Measurements from ENCODE around the gene GDA.

The GDA gene

GRCh38 chr9:72149231-72149975, at the start of gene GDA:
Gene GDA (plus strand): TSS chr9:72149440. CDS start chr9:72149560, 120 bp downstream.
- TF ChIP-seq, protein P1, sequence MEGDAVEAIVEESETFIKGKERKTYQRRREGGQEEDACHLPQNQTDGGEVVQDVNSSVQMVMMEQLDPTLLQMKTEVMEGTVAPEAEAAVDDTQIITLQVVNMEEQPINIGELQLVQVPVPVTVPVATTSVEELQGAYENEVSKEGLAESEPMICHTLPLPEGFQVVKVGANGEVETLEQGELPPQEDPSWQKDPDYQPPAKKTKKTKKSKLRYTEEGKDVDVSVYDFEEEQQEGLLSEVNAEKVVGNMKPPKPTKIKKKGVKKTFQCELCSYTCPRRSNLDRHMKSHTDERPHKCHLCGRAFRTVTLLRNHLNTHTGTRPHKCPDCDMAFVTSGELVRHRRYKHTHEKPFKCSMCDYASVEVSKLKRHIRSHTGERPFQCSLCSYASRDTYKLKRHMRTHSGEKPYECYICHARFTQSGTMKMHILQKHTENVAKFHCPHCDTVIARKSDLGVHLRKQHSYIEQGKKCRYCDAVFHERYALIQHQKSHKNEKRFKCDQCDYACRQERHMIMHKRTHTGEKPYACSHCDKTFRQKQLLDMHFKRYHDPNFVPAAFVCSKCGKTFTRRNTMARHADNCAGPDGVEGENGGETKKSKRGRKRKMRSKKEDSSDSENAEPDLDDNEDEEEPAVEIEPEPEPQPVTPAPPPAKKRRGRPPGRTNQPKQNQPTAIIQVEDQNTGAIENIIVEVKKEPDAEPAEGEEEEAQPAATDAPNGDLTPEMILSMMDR (IDR thresholded peaks at IDR 0.05; ENCODE audit: insufficient read depth, low read length, missing control alignments): no peak
- H3K4me3 ChIP-seq (ENCODE audit: low read depth, low read length): no peak within 1 kb of the TSS
- DNase-seq (ENCODE audit: low read depth, low spot score): no peak
- ChIA-PET POLR2A (no interaction called here), CTCF (no interaction called here)

GRCh38 chr9:72102520-72102919, 46.7 kb upstream of the GDA start:
- CTCF ChIA-PET: no interaction called here

DNA sequence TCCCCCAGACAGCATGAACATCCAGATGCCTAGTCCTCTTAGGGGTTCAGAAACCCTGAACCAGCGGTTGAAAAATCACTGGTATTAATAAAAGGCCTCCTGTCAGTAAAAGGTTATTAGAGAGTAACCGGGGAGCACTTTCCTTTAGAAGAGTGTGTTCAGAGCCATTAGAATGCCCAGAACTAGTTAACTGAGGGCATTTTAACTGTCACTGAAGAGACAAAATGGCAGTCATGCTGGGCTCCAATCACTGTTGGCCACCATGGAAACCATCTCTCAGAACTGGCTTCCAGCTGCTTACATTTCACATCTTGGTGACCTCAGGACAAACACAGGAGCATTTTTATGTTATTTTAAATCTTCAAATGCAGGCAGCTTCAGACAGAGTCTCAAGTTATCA, 36.2 kb upstream of the GDA start:
- TF ChIP-seq, protein P1 (IDR thresholded peaks at IDR 0.05; ENCODE audit: insufficient read depth, low read length, missing control alignments): no peak
- CTCF ChIA-PET: no interaction called here
- DNase-seq (ENCODE audit: low read depth, low spot score): no peak
- POLR2A ChIA-PET: no interaction called here
- no peak overlapping the region for H3K4me3 ChIP-seq (ENCODE audit: low read depth, low read length)

More at GRCh38 chr9:72102520-72102919, 46.7 kb upstream of the GDA start:
- no peak overlapping the region for H3K4me3 ChIP-seq (ENCODE audit: low read depth, low read length)
- TF ChIP-seq, protein P1 (IDR thresholded peaks at IDR 0.05; ENCODE audit: insufficient read depth, low read length, missing control alignments): no peak
- POLR2A ChIA-PET: no interaction called here
- no peak for DNase-seq (ENCODE audit: low read depth, low spot score)

DNA sequence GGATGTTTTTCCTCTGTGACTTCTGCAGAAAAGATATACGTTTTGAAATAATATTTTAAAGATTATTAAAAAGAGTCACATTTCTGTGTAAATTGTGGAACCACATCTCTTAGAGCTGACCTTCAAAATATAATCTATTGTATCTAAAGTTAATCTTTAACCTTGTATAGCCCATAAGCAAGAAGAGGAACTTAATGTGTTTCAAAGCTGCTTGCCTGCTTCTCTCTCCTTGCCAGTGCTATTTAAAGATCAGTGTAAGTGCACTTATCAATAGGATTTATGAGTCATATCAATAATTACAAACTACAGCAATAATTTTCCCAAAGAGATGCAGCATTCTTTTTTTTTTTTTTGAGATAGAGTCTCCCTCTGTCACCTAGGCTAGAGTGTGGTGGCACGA, 29.4 kb upstream of the GDA start:
- TF ChIP-seq, protein P1 (IDR thresholded peaks at IDR 0.05; ENCODE audit: insufficient read depth, low read length, missing control alignments): no peak
- ChIA-PET POLR2A (no interaction called here), CTCF (no interaction called here)
- no peak overlapping the region for H3K4me3 ChIP-seq (ENCODE audit: low read depth, low read length)
- DNase-seq (ENCODE audit: low read depth, low spot score): no peak

GRCh38 chr9:72124947-72125346, 24.3 kb upstream of the GDA start:
- ChIA-PET POLR2A (no interaction called here), CTCF (no interaction called here)
- TF ChIP-seq, protein P1 (IDR thresholded peaks at IDR 0.05; ENCODE audit: insufficient read depth, low read length, missing control alignments): no peak
- no peak overlapping the region for H3K4me3 ChIP-seq (ENCODE audit: low read depth, low read length)
- DNase-seq (ENCODE audit: low read depth, low spot score): no peak

GRCh38 chr9:72127753-72128152, 21.5 kb upstream of the GDA start:
- POLR2A ChIA-PET: no interaction called here
- TF ChIP-seq, protein P1 (IDR thresholded peaks at IDR 0.05; ENCODE audit: insufficient read depth, low read length, missing control alignments): no peak
- CTCF ChIA-PET: no interaction called here
- no peak overlapping the region for H3K4me3 ChIP-seq (ENCODE audit: low read depth, low read length)
- no peak for DNase-seq (ENCODE audit: low read depth, low spot score)
